K562 (cell line): ENCODE data around the gene TECPR2. TPM values are rescaled to one million over a fixed set of nuclear protein-coding genes. Genes with fewer than 3 reads are reported as not detected.

ENCODE experiments used
- ATAC-seq: fragments of 200-7000 bp; cut with Tn5 transposase; 3 replicates; pipeline ENCODE4 v1.9.1; 2020; ENCODE audit warnings: moderate library complexity
- BruUV-seq: library from RNA; stranded (reverse); fragments of 400-500 nt; replicated peaks from 2 replicates; lab custom pipeline; 2021; lab: Mats Ljungman, UMichigan
- CTCF ChIA-PET: fragments of 300-600 bp; formaldehyde crosslinking; extraction: SDS; loops from one replicate; lab custom pipeline; 2021; ENCODE audit warnings: low intra/inter-chr PET ratio; lab: Yijun Ruan, JAX
- POLR2A ChIA-PET: fragments of 300-600, 350-650 bp; sonication (Branson Sonifier 250); formaldehyde crosslinking; extraction: SDS; loops from one replicate; lab custom pipeline; 2021; ENCODE audit warnings: antibody characterized with exemption, inconsistent platforms; lab: Yijun Ruan, JAX
- DNase-seq, 4 experiments: peaks; one replicate each; pipeline versions ENCODE4 v3.0.0 to v3.0.0-alpha.2; 2011 to 2018; ENCODE audit warnings: low spot score in 3 of 4, mixed read lengths in 3 of 4; ENCODE audit errors: extremely low read depth in 1 of 4
- FAIRE-seq: peaks from 2 replicates; lab custom pipeline; 2011; peaks lifted over from hg19 to GRCh38; lab: Jason Lieb, UNC
- H2AFZ ChIP-seq: 2 replicates; pipeline ENCODE4 v1.6.0; 2011; ENCODE audit warnings: low read depth, low read length, control low read depth, inconsistent platforms
- H3K27ac ChIP-seq: fragments of 200-600 bp; 3 replicates; pipeline ENCODE4 v1.8.0; 2011; ENCODE audit warnings: low read depth, mild to moderate bottlenecking, control low read depth, inconsistent platforms, low read length, moderate library complexity, mixed read lengths; ENCODE audit errors: extremely low read depth
- H3K27me3 ChIP-seq, 2 experiments: fragments of 300-600 bp in 1 of 2; 2 replicates in 1 of 2; 3 replicates in 1 of 2; pipeline versions ENCODE4 v1.6.0 to v1.8.0; 2011; ENCODE audit warnings: inconsistent platforms in 2 of 2, low read length in 2 of 2, mild to moderate bottlenecking in 1 of 2, mixed read lengths in 1 of 2, moderate library complexity in 1 of 2; ENCODE audit not compliant: control insufficient read depth in 2 of 2, insufficient read depth in 2 of 2
- H3K36me3 ChIP-seq: fragments of 300-600 bp; 3 replicates; pipeline ENCODE4 v1.8.0; 2011; ENCODE audit warnings: mild to moderate bottlenecking, low read length, inconsistent platforms; ENCODE audit not compliant: control insufficient read depth, insufficient read depth
- H3K4me1 ChIP-seq, 2 experiments: fragments of 200-600 bp in 1 of 2; replicated peaks in 1 of 2; 2 replicates in 1 of 2; 3 replicates in 1 of 2; pipeline versions ENCODE4 v1.5.1 to v1.8.0; 2011; ENCODE audit warnings: inconsistent platforms in 2 of 2, low read length in 2 of 2, mild to moderate bottlenecking in 1 of 2, mixed read lengths in 1 of 2, moderate library complexity in 1 of 2; ENCODE audit not compliant: control insufficient read depth in 2 of 2, insufficient read depth in 2 of 2
- H3K4me2 ChIP-seq: 2 replicates; pipeline ENCODE4 v1.6.1; 2011; ENCODE audit warnings: low read length, control low read depth, inconsistent platforms, mixed read lengths; ENCODE audit not compliant: insufficient read depth
- H3K4me3 ChIP-seq: fragments of 200-600 bp; sonication (generic), shearing (Covaris generic); 2 replicates; pipeline ENCODE4 v1.5.1; 2016; ENCODE audit warnings: control low read depth, inconsistent platforms
- H3K79me2 ChIP-seq: fragments of 200-600 bp; 3 replicates; pipeline ENCODE4 v1.8.0; 2011; ENCODE audit warnings: low read length, inconsistent platforms; ENCODE audit not compliant: control insufficient read depth, insufficient read depth
- H3K9ac ChIP-seq, 2 experiments: 2 replicates each; pipeline versions ENCODE4 v1.6.0 to v1.6.1; 2011; ENCODE audit warnings: low read depth in 2 of 2, low read length in 2 of 2, control low read depth in 1 of 2, inconsistent platforms in 1 of 2, mild to moderate bottlenecking in 1 of 2, mixed read lengths in 1 of 2; ENCODE audit not compliant: insufficient read depth in 1 of 2
- H3K9me1 ChIP-seq: one replicate; pipeline ENCODE4 v1.6.0; 2011; ENCODE audit warnings: inconsistent platforms, mild to moderate bottlenecking, low read length, moderate library complexity; ENCODE audit not compliant: control insufficient read depth, insufficient read depth
- H3K9me3 ChIP-seq: replicated peaks from 2 replicates; pipeline ENCODE4 v1.5.1; 2011; ENCODE audit warnings: low read depth, low read length, inconsistent platforms; ENCODE audit not compliant: control insufficient read depth, insufficient read depth
- H4K20me1 ChIP-seq: replicated peaks from 2 replicates; pipeline ENCODE4 v1.6.1; 2011; ENCODE audit warnings: low read length, inconsistent platforms, mixed read lengths; ENCODE audit not compliant: control insufficient read depth, insufficient read depth
- ARID3B ChIP-seq: fragments of 250-450 bp; sonication (Bioruptor Pico); IDR thresholded peaks from 2 replicates; pipeline ENCODE4 v1.4.0; 2020; ENCODE audit warnings: borderline replicate concordance
- CC2D1A ChIP-seq: fragments of 450-650 bp; IDR thresholded peaks from 2 replicates; pipeline ENCODE4 v1.6.1; 2017; ENCODE audit warnings: mild to moderate bottlenecking
- E2F4 ChIP-seq: sonication (generic); formaldehyde crosslinking; IDR thresholded peaks from 2 replicates; pipeline ENCODE4 v1.8.0; 2022; ENCODE audit warnings: mild to moderate bottlenecking, low read depth, missing genetic modification reagents
- HNRNPK ChIP-seq: fragments of 200-400 bp; formaldehyde crosslinking; IDR thresholded peaks from one replicate; pipeline ENCODE4 v1.6.1; 2018; ENCODE audit warnings: mild to moderate bottlenecking, low read depth, low read length; ENCODE audit not compliant: poor library complexity, severe bottlenecking
- KDM4B ChIP-seq, 2 experiments: fragments of 450-650 bp in 1 of 2; sonication (generic) in 1 of 2; IDR thresholded peaks; 2 replicates each; pipeline ENCODE4 v1.6.1; 2016 to 2017; ENCODE audit warnings: borderline replicate concordance in 2 of 2, antibody characterized with exemption in 1 of 2, low read depth in 1 of 2, mild to moderate bottlenecking in 1 of 2
- MBD1 ChIP-seq: fragments of 250-450 bp; sonication (Bioruptor Pico); IDR thresholded peaks from 2 replicates; pipeline ENCODE4 v1.8.0; 2022; ENCODE audit warnings: inconsistent platforms
- MITF ChIP-seq: IDR thresholded peaks from 2 replicates; pipeline ENCODE4 v1.6.1; 2014; ENCODE audit warnings: antibody characterized with exemption
- NFE2L1 ChIP-seq: fragments of 450-650 bp; IDR thresholded peaks from 2 replicates; pipeline ENCODE4 v1.6.1; 2016; ENCODE audit warnings: missing genetic modification characterization, low read depth, mild to moderate bottlenecking, missing compliant biosample characterization, moderate library complexity, borderline replicate concordance
- RNF219 ChIP-seq: fragments of 250-450 bp; sonication (Bioruptor Pico); IDR thresholded peaks from 2 replicates; pipeline ENCODE4 v1.5.0; 2022; ENCODE audit warnings: mild to moderate bottlenecking
- SMARCE1 ChIP-seq: fragments of 450-650 bp; IDR thresholded peaks from 2 replicates; pipeline ENCODE4 v1.7.1; 2016; ENCODE audit warnings: mild to moderate bottlenecking
- VEZF1 ChIP-seq: fragments of 200-800 bp; sonication (Bioruptor generic); IDR thresholded peaks from 2 replicates; pipeline ENCODE4 v1.6.1; 2017; ENCODE audit warnings: missing genetic modification characterization, missing compliant biosample characterization
- ZFP30 ChIP-seq: fragments of 250-450 bp; sonication (Bioruptor Pico); IDR thresholded peaks from 2 replicates; pipeline ENCODE4 v1.8.0; 2022; ENCODE audit warnings: moderate library complexity, mild to moderate bottlenecking, inconsistent platforms, borderline replicate concordance
- whole genome bisulfite sequencing: fragments of 100-300 bp; shearing (Covaris generic); methylation state at CpG from one replicate; pipeline ENCODE4 v1.1.6; 2016; ENCODE audit warnings: low coverage, mixed read lengths; ENCODE audit not compliant: insufficient coverage; ENCODE audit errors: missing lambda C conversion rate; 5-methylcytosine and 5-hydroxymethylcytosine counted together
- in situ Hi-C: fragments of 300-500 bp; cut with MboI; formaldehyde crosslinking; loops from 4 replicates; pipeline ENCODE4 v1.15.0; 2018; ENCODE audit warnings: inconsistent platforms, mixed read lengths
- intact Hi-C: fragments of 100-400 bp; cut with micrococcal nuclease; formaldehyde crosslinking; loops from 2 replicates; pipeline ENCODE4 v1.14.2; 2022
- polyA plus RNA-seq, 8 experiments: library from polyadenylated mRNA; depleted of rRNA in 4 of 8; stranded (reverse) in 5 of 8; unstranded in 3 of 8; fragments of >200 nt; fragmentation: Nextera tagmentation in 2 of 8; fragmentation: Illumina TruSeq in 1 of 8; extraction: Ambion mirVana in 2 of 8; extraction: Trizol in 1 of 8; gene quantifications; 2 replicates each; pipeline versions ENCODE4 v1.2.1 to v1.2.3, GENCODE V29; 2011 to 2014; ENCODE audit warnings: inconsistent platforms in 1 of 8, missing spikeins in 1 of 8
- total RNA-seq, 7 experiments: library from RNA; depleted of rRNA in 6 of 7; stranded (reverse); fragments of >200 nt in 6 of 7; fragmentation: Illumina TruSeq in 2 of 7; extraction: Trizol in 2 of 7; gene quantifications; 2 replicates each; pipeline versions ENCODE4 v1.2.1 to v1.2.3, GENCODE V29; 2011 to 2021; ENCODE audit warnings: low replicate concordance in 1 of 7

Gene TECPR2
- total and polyA plus RNA-seq, 9 of the 15 experiments (the other 6 are each of a cell fraction or from before 2014, with no cell fraction given): 0.04 to 3.0 (median 0.83) TPM

- 40% methylated on average over 7 of the region's 14 CpGs for WGBS
- POLR2A ChIA-PET: interaction anchor here (0.6 to 1.2 kb wide), 2 partner anchors 15 to 202 kb away, joined by 3 read pairs; no protein-coding TSS in a partner anchor
- intact Hi-C loops: no loop called here
- Histone ChIP-seq H3K9me3 (no peaks in the 10 kb centered on the region), H3K27me3 (peaks cover 0 to 11% of the 10 kb centered on the region in 2 experiments; a peak in 2 of 5 replicates), H3K4me2 (no peak overlapping the region), H3K4me3 (no peak overlapping the region), H3K27ac (no peak overlapping the region), H3K4me1 (peaks cover 6 to 19% of the 10 kb centered on the region in 2 experiments; a peak in 3 of 5 replicates), H3K79me2 (no peaks in the 10 kb centered on the region), H3K36me3 (no peaks in the 10 kb centered on the region), H2AFZ (no peak overlapping the region), H3K9ac (no peak overlapping the region; a peak in 1 of 4 replicates), H3K9me1 (no peaks in the 10 kb centered on the region), H4K20me1 (no peaks in the 10 kb centered on the region)
- in situ Hi-C loops: no loop called here
- DNase-seq (no peak), ATAC-seq (no peak), FAIRE-seq (no peak)
- CTCF ChIA-PET: no interaction called here
- no TSS peak for BruUV-seq
- no peak for TF ChIP-seq ZFP30 (CRISPR knock-in tag)
- no peak for TF ChIP-seq NFE2L1 (tag)
- TF ChIP-seq ARID3B (CRISPR knock-in tag): no peak
- TF ChIP-seq KDM4B (IDR thresholded peaks at IDR 0.05; ENCODE audit: borderline replicate concordance in 2 of 2, low read depth in 1 of 2): no peak
- TF ChIP-seq RNF219 (CRISPR knock-in tag): no peak
- TF ChIP-seq HNRNPK: no peak
- no peak for TF ChIP-seq MBD1 (CRISPR knock-in tag)
- TF ChIP-seq VEZF1 (CRISPR knock-in tag): no peak
- no peak for TF ChIP-seq SMARCE1
- no peak for TF ChIP-seq MITF
- no peak for TF ChIP-seq E2F4 (CRISPR knock-in tag)
- no peak for TF ChIP-seq CC2D1A
These were observed 56.1 kb downstream of the TECPR2 start for GRCh38 chr14:102418853-102419240.
